ENCODE measurements around the gene KRIT1.

DNA sequence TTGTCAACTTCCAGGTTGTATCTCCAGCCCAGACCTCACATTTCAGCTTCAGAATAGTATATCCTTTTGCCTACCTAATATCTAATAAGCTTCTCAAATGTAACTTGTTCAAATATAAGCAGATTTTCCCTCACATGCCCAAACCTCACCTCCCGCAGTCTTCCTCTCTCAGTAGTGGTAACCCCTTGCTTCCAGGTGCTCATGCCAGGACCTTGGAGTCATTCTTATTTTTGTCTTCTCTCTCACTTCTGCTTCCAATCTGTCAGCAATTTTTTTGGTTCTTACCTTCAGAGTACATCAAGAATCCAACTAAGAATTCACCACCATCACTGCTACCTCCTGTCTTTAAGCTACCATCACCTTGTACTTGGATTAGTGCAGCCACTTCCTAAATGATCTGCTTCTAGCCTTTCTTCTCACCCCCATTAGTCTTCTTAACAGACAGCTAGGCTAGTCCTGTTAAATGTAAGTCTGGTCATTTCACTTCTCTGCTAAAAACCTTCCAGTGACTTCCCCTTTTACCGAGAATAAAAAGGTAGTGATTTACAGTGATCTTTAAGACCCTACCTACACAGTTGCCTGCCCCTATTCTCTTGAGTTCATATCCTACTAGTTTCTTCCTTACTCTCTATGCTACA lies 14.0 kb upstream of the KRIT1 start:
- TF ChIP-seq FOXM1 (IDR thresholded peaks at IDR 0.05; ENCODE audit: borderline replicate concordance, low read depth) (no peak), NFIC (IDR thresholded peaks at IDR 0.05) (no peak), REST (IDR thresholded peaks at IDR 0.05; ENCODE audit: low read depth) (no peak)
